GM23338 (cell line): ENCODE data around the gene RSPH1. TPM values are rescaled to one million over a fixed set of nuclear protein-coding genes. Genes with fewer than 3 reads are reported as not detected.

Source experiments
- ATAC-seq: fragments of 200-7000 bp; cut with Tn5 transposase; 3 replicates; pipeline ENCODE4 v1.9.1; 2020
- DNase-seq: peaks from one replicate; pipeline ENCODE4 v3.0.0-alpha.2; 2015; ENCODE audit warnings: low spot score
- H2AFZ ChIP-seq: fragments of 200-600 bp; sonication (generic); 2 replicates; pipeline ENCODE4 v1.8.0; 2016; ENCODE audit warnings: antibody characterized with exemption, mild to moderate bottlenecking, moderate library complexity
- H3F3A ChIP-seq: fragments of 200-600 bp; sonication (generic); replicated peaks from 2 replicates; pipeline ENCODE4 v1.8.0; 2017; ENCODE audit warnings: antibody characterized with exemption, mixed run types, low read depth
- H3K27ac ChIP-seq: fragments of 200-600 bp; sonication (generic); 2 replicates; pipeline ENCODE4 v1.6.1; 2016; ENCODE audit warnings: low read depth
- H3K27me3 ChIP-seq: fragments of 200-600 bp; sonication (generic); 2 replicates; pipeline ENCODE4 v1.8.0; 2016; ENCODE audit warnings: mild to moderate bottlenecking, mixed run types, moderate library complexity; ENCODE audit not compliant: insufficient read depth
- H3K36me3 ChIP-seq: fragments of 200-600 bp; sonication (generic); 2 replicates; pipeline ENCODE4 v1.8.0; 2016; ENCODE audit warnings: mild to moderate bottlenecking; ENCODE audit not compliant: insufficient read depth
- H3K4me1 ChIP-seq: fragments of 200-600 bp; sonication (generic); 2 replicates; pipeline ENCODE4 v1.8.0; 2016; ENCODE audit warnings: mild to moderate bottlenecking, moderate library complexity; ENCODE audit not compliant: insufficient read depth
- H3K4me2 ChIP-seq: fragments of 200-600 bp; sonication (generic); 2 replicates; pipeline ENCODE4 v1.7.1; 2017; ENCODE audit warnings: mixed run types
- H3K4me3 ChIP-seq: fragments of 200-600 bp; sonication (generic); 2 replicates; pipeline ENCODE4 v1.6.1; 2016; ENCODE audit warnings: mixed run types
- H3K79me2 ChIP-seq: fragments of 200-600 bp; sonication (generic); replicated peaks from 2 replicates; pipeline ENCODE4 v1.8.0; 2017; ENCODE audit warnings: mild to moderate bottlenecking; ENCODE audit not compliant: insufficient read depth
- H3K9me2 ChIP-seq: fragments of 200-600 bp; sonication (generic); 2 replicates; pipeline ENCODE4 v1.8.0; 2017; ENCODE audit not compliant: insufficient read depth
- H4K20me1 ChIP-seq: fragments of 200-600 bp; sonication (generic); replicated peaks from 2 replicates; pipeline ENCODE4 v1.8.0; 2017; ENCODE audit warnings: mild to moderate bottlenecking; ENCODE audit not compliant: insufficient read depth
- H3K27ac Mint-ChIP-seq: 2 replicates; pipeline ENCODE4 v1.8.0; 2020; ENCODE audit warnings: inconsistent platforms, mild to moderate bottlenecking, moderate library complexity, mixed read lengths
- H3K27me3 Mint-ChIP-seq: 3 replicates; pipeline ENCODE4 v1.8.0; 2022; ENCODE audit warnings: low read depth, mild to moderate bottlenecking, moderate library complexity, mixed read lengths, inconsistent platforms; ENCODE audit not compliant: insufficient read depth, poor library complexity
- H3K36me3 Mint-ChIP-seq: 3 replicates; pipeline ENCODE4 v1.8.0; 2021; ENCODE audit warnings: low read depth, mild to moderate bottlenecking, inconsistent platforms, moderate library complexity, mixed read lengths
- H3K4me1 Mint-ChIP-seq: 3 replicates; pipeline ENCODE4 v1.8.0; 2020; ENCODE audit warnings: mild to moderate bottlenecking, inconsistent platforms, mixed read lengths
- H3K4me3 Mint-ChIP-seq: 3 replicates; pipeline ENCODE4 v1.8.0; 2021; ENCODE audit warnings: moderate library complexity, mild to moderate bottlenecking, inconsistent platforms, mixed read lengths
- H3K9me3 Mint-ChIP-seq: 3 replicates; pipeline ENCODE4 v1.8.0; 2020; ENCODE audit warnings: moderate library complexity, mild to moderate bottlenecking, inconsistent platforms, mixed read lengths
- CTCF ChIP-seq, 2 experiments: fragments of 200-600 bp in 1 of 2; sonication (generic) in 1 of 2; conservative IDR thresholded peaks; 2 replicates each; pipeline versions ENCODE4 v1.5.1 to v1.6.1; 2016 to 2017; ENCODE audit warnings: antibody characterized with exemption in 2 of 2, low read depth in 2 of 2, mild to moderate bottlenecking in 2 of 2, moderate library complexity in 1 of 2
- ETS1 ChIP-seq: IDR thresholded peaks from 2 replicates; pipeline ENCODE4 v1.6.1; 2016; ENCODE audit warnings: antibody characterized with exemption
- EZH2 ChIP-seq: fragments of 200-600 bp; sonication (generic); IDR thresholded peaks from one replicate; pipeline ENCODE4 v1.8.0; 2017; ENCODE audit warnings: antibody characterized with exemption, mild to moderate bottlenecking, low read depth; ENCODE audit not compliant: unreplicated experiment
- EZH2phosphoT487 ChIP-seq: fragments of 200-600 bp; sonication (generic); IDR thresholded peaks from one replicate; pipeline ENCODE4 v1.8.1; 2018; ENCODE audit warnings: antibody characterized with exemption; ENCODE audit not compliant: unreplicated experiment
- JUNB ChIP-seq: IDR thresholded peaks from one replicate; pipeline ENCODE4 v1.6.1; 2016; ENCODE audit warnings: antibody characterized with exemption; ENCODE audit not compliant: unreplicated experiment
- NANOG ChIP-seq: IDR thresholded peaks from 2 replicates; pipeline ENCODE4 v1.6.1; 2016; ENCODE audit warnings: antibody characterized with exemption, borderline replicate concordance
- POLR2AphosphoS5 ChIP-seq: IDR thresholded peaks from 2 replicates; pipeline ENCODE4 v1.6.1; 2016; ENCODE audit warnings: antibody characterized with exemption, low read depth
- STAT1 ChIP-seq: IDR thresholded peaks from one replicate; pipeline ENCODE4 v1.6.1; 2016; ENCODE audit warnings: antibody characterized with exemption; ENCODE audit not compliant: unreplicated experiment
- ZNF114 ChIP-seq: fragments of 250-450 bp; sonication (Bioruptor Pico); IDR thresholded peaks from 2 replicates; pipeline ENCODE4 v1.5.0; 2020; ENCODE audit warnings: mild to moderate bottlenecking, moderate library complexity
- ZNF331 ChIP-seq: fragments of 250-450 bp; sonication (Bioruptor Pico); IDR thresholded peaks from 2 replicates; pipeline ENCODE4 v1.5.0; 2020; ENCODE audit warnings: low read depth, mild to moderate bottlenecking, moderate library complexity
- polyA plus RNA-seq: library from polyadenylated mRNA; unstranded; fragments of >200 nt; fragmentation: Nextera tagmentation; extraction: Ambion mirVana; gene quantifications from 2 replicates; pipeline ENCODE4 v1.2.1, GENCODE V29; 2016
- total RNA-seq: library from RNA; depleted of rRNA; stranded (reverse); fragments of >200 nt; shearing (Covaris generic); gene quantifications from 2 replicates; pipeline ENCODE4 v1.2.3, GENCODE V29; 2014
- TF ChIP-seq, protein P1 (sequence below): IDR thresholded peaks from one replicate; pipeline ENCODE4 v1.6.1; 2018; ENCODE audit warnings: antibody characterized with exemption; ENCODE audit not compliant: unreplicated experiment

RSPH1 gene
- total and polyA plus RNA-seq, 2 experiments from 2014 or later: 0.23 TPM; not detected in 1

DNA sequence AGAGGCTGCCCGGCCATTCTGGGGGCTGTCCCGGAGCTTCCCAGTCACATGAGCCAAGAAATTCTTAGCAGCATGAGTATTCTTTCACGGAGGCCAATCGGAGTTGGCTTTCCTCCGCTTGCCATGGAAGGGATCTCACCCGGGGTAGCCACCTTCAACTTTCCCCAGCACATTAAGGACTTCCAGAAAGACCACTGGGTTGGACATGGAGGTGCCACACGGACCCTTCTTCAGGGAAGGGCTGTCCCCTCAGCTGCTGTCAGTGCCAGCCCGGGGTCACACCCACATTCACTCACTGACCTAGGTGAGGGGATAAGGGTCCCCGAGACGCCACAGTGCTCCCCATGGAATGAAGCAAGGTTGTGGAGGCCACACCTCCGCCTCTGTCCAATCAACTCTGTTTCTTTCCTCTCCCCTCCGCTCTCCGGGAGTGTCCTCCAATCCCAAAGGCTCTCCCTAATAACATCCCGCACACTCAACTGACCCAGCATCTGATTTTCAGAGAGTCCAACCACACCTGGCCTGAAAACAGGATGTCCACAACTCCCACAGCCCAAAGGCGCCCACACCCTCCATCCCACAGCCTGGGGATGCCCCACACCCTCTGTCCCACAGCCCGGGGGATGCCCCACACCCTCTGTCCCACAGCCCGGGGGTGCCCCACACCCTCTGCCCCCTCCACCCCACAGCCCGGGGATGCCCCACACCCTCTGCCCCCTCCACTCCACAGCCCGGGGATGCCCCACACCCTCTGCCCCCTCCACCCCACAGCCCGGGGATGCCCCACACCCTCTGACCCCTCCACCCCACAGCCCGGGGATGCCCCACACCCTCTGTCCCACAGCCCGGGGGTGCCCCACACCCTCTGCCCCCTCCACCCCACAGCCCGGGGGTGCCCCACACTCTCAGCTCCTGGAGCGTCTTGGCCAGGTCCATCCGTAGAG lies 19.4 kb downstream of the RSPH1 start (continued):
- TF ChIP-seq ZNF114 (CRISPR knock-in tag) (no peak), EZH2 (no peak), CTCF (conservative IDR thresholded peaks at IDR 0.05; ENCODE audit: low read depth in 2 of 2) (no peak)

GRCh38 chr21:42475526-42476387 lies 20.3 kb downstream of the RSPH1 start:
- Histone ChIP-seq H3K4me1 (no peaks in the 10 kb centered on the region; the same call in 1 of the 2 replicates), H3F3A (no peaks in the 10 kb centered on the region), H3K79me2 (no peaks in the 10 kb centered on the region), H3K4me3 (no peak overlapping the region), H2AFZ (no peak overlapping the region), H3K27me3 (no peaks in the 10 kb centered on the region), H3K9me2 (no peaks in the 10 kb centered on the region), H3K4me2 (no peak overlapping the region), H4K20me1 (no peaks in the 10 kb centered on the region), H3K27ac (no peak overlapping the region), H3K36me3 (no peaks in the 10 kb centered on the region)
- Mint-ChIP-seq H3K4me1 (peaks cover 23% of the 10 kb centered on the region), H3K36me3 (no peaks in the 10 kb centered on the region), H3K4me3 (no peak overlapping the region), H3K27ac (no peak overlapping the region), H3K9me3 (no peaks in the 10 kb centered on the region), H3K27me3 (peaks cover 12% of the 10 kb centered on the region)
- ATAC-seq: no peak
- DNase-seq: no peak
- TF ChIP-seq NANOG (no peak), EZH2 (no peak), POLR2AphosphoS5 (no peak), CTCF (conservative IDR thresholded peaks at IDR 0.05; ENCODE audit: low read depth in 2 of 2) (no peak), JUNB (no peak), ZNF331 (CRISPR knock-in tag) (no peak), ZNF114 (CRISPR knock-in tag) (no peak), EZH2phosphoT487 (no peak), ETS1 (no peak), STAT1 (no peak)
- TF ChIP-seq, protein P1, sequence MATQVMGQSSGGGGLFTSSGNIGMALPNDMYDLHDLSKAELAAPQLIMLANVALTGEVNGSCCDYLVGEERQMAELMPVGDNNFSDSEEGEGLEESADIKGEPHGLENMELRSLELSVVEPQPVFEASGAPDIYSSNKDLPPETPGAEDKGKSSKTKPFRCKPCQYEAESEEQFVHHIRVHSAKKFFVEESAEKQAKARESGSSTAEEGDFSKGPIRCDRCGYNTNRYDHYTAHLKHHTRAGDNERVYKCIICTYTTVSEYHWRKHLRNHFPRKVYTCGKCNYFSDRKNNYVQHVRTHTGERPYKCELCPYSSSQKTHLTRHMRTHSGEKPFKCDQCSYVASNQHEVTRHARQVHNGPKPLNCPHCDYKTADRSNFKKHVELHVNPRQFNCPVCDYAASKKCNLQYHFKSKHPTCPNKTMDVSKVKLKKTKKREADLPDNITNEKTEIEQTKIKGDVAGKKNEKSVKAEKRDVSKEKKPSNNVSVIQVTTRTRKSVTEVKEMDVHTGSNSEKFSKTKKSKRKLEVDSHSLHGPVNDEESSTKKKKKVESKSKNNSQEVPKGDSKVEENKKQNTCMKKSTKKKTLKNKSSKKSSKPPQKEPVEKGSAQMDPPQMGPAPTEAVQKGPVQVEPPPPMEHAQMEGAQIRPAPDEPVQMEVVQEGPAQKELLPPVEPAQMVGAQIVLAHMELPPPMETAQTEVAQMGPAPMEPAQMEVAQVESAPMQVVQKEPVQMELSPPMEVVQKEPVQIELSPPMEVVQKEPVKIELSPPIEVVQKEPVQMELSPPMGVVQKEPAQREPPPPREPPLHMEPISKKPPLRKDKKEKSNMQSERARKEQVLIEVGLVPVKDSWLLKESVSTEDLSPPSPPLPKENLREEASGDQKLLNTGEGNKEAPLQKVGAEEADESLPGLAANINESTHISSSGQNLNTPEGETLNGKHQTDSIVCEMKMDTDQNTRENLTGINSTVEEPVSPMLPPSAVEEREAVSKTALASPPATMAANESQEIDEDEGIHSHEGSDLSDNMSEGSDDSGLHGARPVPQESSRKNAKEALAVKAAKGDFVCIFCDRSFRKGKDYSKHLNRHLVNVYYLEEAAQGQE: no peak
